HG03135 (cell line): ENCODE measurements around the gene TM4SF4.

Experiments used
- ATAC-seq: cut with Tn5 transposase; IDR thresholded peaks from one replicate; pipeline ENCODE4 v1.9.1; 2021; ENCODE audit warnings: mild to moderate bottlenecking, moderate library complexity; ENCODE audit not compliant: unreplicated experiment

Gene TM4SF4

GRCh38 chr3:149542375-149543312, 68.1 kb downstream of the TM4SF4 start:
- no peak for ATAC-seq

- no peak for ATAC-seq
These were observed 70.6 kb downstream of the TM4SF4 start for GRCh38 chr3:149545049-149545448.

DNA sequence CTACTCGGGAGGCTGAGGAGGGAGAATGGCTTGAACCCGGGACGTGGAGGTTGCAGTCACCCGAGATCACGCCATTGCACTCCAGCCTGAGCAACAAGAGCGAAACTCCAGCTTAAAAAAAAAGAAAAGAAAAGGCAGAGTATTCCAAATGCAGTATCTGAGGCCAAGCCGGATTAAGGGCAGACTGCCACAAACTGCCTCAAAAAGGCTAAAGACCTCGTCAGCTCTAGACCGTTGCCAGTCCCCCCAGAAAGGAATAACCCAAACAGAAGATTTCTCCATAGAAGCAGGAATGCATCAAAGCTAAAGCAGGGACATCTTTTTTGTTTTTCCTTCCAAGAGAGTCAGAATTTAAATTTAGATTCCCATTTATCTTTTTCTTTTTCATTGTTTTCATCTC, 72.9 kb downstream of the TM4SF4 start:
- no peak for ATAC-seq

GRCh38 chr3:149547954-149548668, 73.6 kb downstream of the TM4SF4 start:
- no peak for ATAC-seq

GRCh38 chr3:149548669-149549065, 74.2 kb downstream of the TM4SF4 start:
- ATAC-seq, result no peak

DNA sequence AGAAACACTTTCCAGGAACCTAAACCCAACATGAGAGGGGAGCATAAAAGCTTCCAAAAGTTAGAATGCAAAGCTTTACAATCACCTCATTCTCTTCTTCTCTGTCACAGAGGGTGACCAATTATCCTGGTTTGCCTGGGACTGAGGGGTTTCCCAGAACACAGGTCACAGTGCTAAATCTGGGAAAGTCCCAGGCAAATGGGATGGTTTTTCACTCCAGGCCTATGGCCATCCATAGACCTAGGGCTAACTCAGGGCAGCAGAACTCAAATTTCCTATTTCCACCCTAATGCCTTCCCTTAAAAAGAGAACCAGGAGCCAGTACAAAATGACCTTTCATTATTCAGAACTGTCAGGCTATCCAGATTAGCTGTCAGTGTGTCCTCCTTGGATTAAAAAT, 77.0 kb downstream of the TM4SF4 start:
- no peak for ATAC-seq

DNA sequence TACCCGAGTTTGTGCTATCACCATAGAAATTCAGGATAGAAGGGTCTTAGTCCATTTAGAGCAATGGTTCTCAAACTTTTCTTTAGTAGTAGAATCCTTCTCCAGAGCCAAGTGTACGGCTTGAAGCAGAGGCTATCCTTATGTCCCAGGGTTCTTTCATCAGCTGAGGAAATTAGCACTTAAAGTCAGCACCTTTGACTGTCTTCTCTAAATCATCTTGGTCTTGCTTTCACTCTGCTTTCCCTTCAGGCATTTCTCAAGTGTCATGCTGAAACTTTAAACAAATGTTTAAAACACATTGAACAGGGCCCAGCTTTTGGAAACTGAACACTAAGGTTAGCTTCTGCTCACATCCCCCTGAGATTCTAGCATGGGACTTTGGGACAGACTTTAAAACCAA, 78.2 kb downstream of the TM4SF4 start:
- ATAC-seq, result no peak
